Adrenal gland (tissue), 12 donors: ENCODE results near the gene COL18A1. TPM values are rescaled to one million over a fixed set of nuclear protein-coding genes. Genes with fewer than 3 reads are reported as not detected.

Source experiments
- DNase-seq, 7 donors: peaks; one replicate each; pipeline ENCODE4 v3.0.0-alpha.2; 2019 to 2020
- H3K27ac ChIP-seq, 5 donors: fragments of 200-600 bp; sonication (generic) in 4 of 5; 1 replicate in 3 of 5; 2 replicates in 2 of 5; pipeline versions ENCODE4 v1.5.1 to v1.8.0; 2016 to 2020; ENCODE audit warnings: mild to moderate bottlenecking in 1 of 5
- H3K27me3 ChIP-seq: fragments of 200-600 bp; 2 replicates; pipeline ENCODE4 v1.8.0; 2021
- H3K36me3 ChIP-seq, 2 donors: fragments of 200-600 bp; replicated peaks in 1 of 2; 1 replicate in 1 of 2; 2 replicates in 1 of 2; pipeline versions ENCODE4 v1.5.1 to v1.8.0; 2018 to 2022
- H3K4me1 ChIP-seq, 2 donors: fragments of 200-600 bp; replicated peaks in 1 of 2; 1 replicate in 1 of 2; 2 replicates in 1 of 2; pipeline versions ENCODE4 v1.5.1 to v1.8.0; 2018 to 2021
- H3K4me3 ChIP-seq, 4 donors: fragments of 200-600 bp; sonication (generic) in 3 of 4; one replicate each; pipeline ENCODE4 v1.5.1; 2016 to 2018
- H3K9me3 ChIP-seq, 3 donors: fragments of 200-600 bp; sonication (generic) in 1 of 3; replicated peaks in 1 of 3; 1 replicate in 2 of 3; 2 replicates in 1 of 3; pipeline versions ENCODE4 v1.5.1 to v1.8.0; 2016 to 2021
- POLR2A ChIP-seq, 2 donors: fragments of 450-650 bp; IDR thresholded peaks; one replicate each; pipeline ENCODE4 v1.6.1; 2017; ENCODE audit warnings: antibody characterized with exemption in 2 of 2, mild to moderate bottlenecking in 2 of 2, moderate library complexity in 1 of 2
- WGBS, 4 donors: extraction: QIAGEN DNeasy Blood & Tissue Kit in 2 of 4; methylation state at CpG; one replicate each; pipeline versions ENCODE4 v1.1.5 to v1.1.7; 2013 to 2017; 5-methylcytosine and 5-hydroxymethylcytosine counted together
- intact Hi-C, 2 donors: fragments of 100-400 bp; cut with DNase I; formaldehyde crosslinking; loops; one replicate each; pipeline versions ENCODE4 v1.14.1 to v1.15.0; 2022 to 2023
- polyA plus RNA-seq, 3 donors: library from polyadenylated mRNA; stranded (reverse); fragments of 200-250 nt in 2 of 3; fragments of 350-450 nt in 1 of 3; fragmentation: Illumina TruSeq in 1 of 3; extraction: RNeasy Lipid Tissue Mini Kit (QIAGEN cat#74804) in 1 of 3; gene quantifications; one replicate each; pipeline ENCODE4 v1.2.3, GENCODE V29; 2013 to 2014
- total RNA-seq, 9 donors: library from RNA; depleted of rRNA in 4 of 9; stranded (reverse); fragments of >200 nt in 4 of 9; fragments of 120-200 nt in 1 of 9; fragmentation: NEBNext Ultra II Directional in 1 of 9; extraction: Animal tissue kit (Norgen Biotek cat#: 25700) in 1 of 9; gene quantifications; one replicate each; pipeline versions ENCODE4 v1.1.0 to v1.2.4, GENCODE V29; 2013 to 2023
- TF ChIP-seq, protein P1 (sequence below), 6 experiments: fragments of 450-650 bp in 4 of 6; fragments of 200-600 bp in 2 of 6; sonication (generic) in 1 of 6; IDR thresholded peaks; 1 replicate in 5 of 6; 2 replicates in 1 of 6; pipeline versions ENCODE4 v1.5.1 to v1.8.0; 2016 to 2021; ENCODE audit warnings: antibody characterized with exemption in 6 of 6, mild to moderate bottlenecking in 2 of 6, moderate library complexity in 1 of 6
- donor health status: healthy with polysubstance abuse.
- donor health status: Bipolar disorder and iron deficiency.
- donor health status: DM: yes; HTN: yes; CAD: no.
- donor health status: DM: no; HTN: no; CAD: no.
- donor health status: DM: no; HTN: no; CAD: no.
- donor health status: DM: yes; HTN: yes; CAD: no.

Gene COL18A1
- total and polyA plus RNA-seq, 12 donors, result 10.9 to 244 (median 141) TPM

DNA sequence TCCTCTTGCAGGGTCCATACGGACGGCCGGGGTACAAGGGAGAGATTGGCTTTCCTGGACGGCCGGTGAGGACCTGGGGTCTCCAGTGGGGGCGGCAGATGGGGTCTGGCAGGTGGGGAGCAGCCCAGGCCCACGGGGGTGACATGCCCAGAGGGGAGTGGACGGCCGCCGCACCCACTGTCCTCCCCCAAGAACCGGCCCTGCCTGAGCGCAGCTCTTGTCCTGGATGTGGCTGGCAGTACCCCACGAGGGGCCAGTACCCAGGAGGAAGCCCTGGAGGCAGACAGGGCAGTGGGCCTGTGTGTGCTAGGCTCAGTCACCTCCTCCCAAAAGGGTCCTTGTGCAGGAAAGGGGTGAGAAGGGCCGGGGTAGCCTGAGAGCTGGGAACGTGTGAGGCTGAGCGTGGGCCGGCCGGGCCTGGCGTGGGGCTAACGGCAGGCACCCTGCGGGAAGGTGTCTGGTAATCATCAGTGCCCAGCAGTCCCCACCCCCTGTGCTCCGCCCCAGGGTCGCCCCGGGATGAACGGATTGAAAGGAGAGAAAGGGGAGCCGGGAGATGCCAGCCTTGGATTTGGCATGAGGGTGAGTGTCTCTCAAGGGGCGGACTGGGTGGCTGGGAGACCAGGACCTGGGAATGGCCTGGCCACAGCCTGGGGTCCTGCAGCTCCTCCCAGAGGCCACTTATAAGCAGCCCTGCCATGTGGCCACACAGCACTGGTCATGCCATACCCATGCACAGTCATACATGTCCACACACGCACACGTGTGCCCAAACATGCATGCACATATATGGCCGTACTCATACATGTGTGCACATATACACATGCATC, 90.1 kb downstream of the COL18A1 start:
- WGBS, 4 donors, result 78 to 95% (median 91%) methylated on average over 10 to 30 of the region's 30 CpGs

DNA sequence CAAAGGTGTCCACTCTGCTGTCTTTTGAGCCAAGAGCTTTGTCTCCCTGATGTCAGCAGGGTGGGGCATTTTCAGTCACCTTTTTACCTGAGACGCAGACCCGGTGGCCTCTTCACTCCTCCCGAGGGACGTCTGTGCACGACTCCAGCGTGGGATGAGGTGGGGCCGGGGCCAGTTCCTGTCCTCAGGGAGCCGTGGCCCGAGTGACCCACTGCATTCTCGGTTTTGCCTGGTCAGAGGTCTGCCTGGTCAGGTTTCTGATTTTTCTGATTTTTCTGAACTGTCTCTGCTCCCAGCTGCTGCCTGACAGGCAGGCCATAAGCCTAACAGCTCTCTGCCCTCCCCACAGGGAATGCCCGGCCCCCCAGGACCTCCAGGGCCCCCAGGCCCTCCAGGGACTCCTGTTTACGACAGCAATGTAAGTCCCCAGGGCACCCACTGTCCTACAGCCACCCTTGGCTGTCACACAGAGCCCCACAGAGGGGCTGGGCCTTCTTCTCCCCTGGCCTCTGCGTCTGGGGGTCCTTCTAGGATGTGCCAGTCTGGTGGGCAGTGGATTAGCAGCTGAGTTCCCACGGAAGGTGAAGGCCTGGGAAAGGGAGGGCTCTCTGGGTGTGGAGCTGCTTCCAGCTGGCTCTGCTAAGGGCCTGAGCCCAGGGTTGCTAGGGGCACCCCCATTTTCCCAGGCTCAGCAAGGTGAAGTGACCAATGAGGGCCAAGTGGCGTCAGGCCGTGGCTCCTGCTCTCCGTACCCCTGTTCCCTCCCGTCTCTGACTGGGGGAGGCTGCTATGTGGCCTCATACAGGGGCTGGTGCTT, 91.4 kb downstream of the COL18A1 start:
- peaks cover 0 to 49% of the 10 kb centered on the region in 2 donors for H3K36me3 ChIP-seq

More for the DNA sequence above, 90.1 kb downstream of the COL18A1 start:
- Histone ChIP-seq H3K4me3 (no peak overlapping the region), H3K27ac (no peak overlapping the region), H3K36me3 (peaks cover 0 to 53% of the 10 kb centered on the region in 2 donors), H3K4me1 (no peaks in the 10 kb centered on the region), H3K27me3 (no peaks in the 10 kb centered on the region), H3K9me3 (no peaks in the 10 kb centered on the region)
- no peak for TF ChIP-seq POLR2A (IDR thresholded peaks at IDR 0.05)
- TF ChIP-seq, protein P1, sequence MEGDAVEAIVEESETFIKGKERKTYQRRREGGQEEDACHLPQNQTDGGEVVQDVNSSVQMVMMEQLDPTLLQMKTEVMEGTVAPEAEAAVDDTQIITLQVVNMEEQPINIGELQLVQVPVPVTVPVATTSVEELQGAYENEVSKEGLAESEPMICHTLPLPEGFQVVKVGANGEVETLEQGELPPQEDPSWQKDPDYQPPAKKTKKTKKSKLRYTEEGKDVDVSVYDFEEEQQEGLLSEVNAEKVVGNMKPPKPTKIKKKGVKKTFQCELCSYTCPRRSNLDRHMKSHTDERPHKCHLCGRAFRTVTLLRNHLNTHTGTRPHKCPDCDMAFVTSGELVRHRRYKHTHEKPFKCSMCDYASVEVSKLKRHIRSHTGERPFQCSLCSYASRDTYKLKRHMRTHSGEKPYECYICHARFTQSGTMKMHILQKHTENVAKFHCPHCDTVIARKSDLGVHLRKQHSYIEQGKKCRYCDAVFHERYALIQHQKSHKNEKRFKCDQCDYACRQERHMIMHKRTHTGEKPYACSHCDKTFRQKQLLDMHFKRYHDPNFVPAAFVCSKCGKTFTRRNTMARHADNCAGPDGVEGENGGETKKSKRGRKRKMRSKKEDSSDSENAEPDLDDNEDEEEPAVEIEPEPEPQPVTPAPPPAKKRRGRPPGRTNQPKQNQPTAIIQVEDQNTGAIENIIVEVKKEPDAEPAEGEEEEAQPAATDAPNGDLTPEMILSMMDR (IDR thresholded peaks at IDR 0.05), result no peak
- DNase-seq, result no peak
- intact Hi-C loops, result no loop called here

DNA sequence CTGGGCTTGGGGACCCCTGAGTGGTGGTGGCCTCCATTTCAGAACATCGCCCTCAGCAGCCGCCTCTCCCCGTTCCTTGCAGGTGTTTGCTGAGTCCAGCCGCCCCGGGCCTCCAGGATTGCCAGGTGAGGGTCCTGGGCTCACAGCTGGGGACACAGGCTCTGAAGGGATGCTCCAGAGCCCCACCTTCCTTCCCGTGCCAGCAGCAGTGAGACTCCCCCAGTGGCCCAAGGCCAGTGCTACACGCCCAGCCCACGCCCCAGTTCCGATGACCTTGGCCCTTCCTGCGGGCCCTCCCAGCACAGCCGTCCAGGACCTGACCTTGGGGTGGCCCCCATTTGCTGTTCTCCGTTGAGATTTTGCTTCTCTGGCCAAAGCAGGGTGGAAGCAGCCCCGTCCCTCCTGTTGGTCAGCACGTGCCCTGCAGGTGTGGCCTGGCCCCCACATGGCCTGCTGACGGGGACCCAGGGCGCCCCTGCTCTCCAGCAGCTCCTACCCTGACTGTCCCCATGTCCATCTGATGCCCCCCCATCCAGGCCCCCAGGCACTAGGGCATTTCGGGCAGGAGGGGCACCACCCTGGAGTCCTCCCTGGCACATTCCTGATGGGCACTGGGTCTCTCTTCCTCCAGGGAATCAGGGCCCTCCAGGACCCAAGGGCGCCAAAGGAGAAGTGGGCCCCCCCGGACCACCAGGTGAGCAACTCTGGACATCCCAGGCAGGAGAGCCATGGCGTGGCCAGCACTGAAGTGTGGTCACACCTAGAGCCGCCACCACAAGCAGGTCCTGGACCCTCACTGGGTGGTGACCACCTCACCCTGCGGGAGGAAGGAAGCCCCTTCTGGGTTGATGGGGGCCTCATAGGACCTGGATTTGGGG, 92.2 kb downstream of the COL18A1 start:
- peak in 2 of 7 donors; percentile 11 to 14 for DNase-seq
- Histone ChIP-seq H3K27me3 (no peaks in the 10 kb centered on the region), H3K36me3 (peaks cover 0 to 49% of the 10 kb centered on the region in 2 donors), H3K9me3 (no peaks in the 10 kb centered on the region), H3K27ac (no peak overlapping the region), H3K4me3 (no peak overlapping the region), H3K4me1 (no peaks in the 10 kb centered on the region)
- WGBS, 4 donors, result 64 to 93% (median 78%) methylated on average over 10 to 22 of the region's 22 CpGs
- intact Hi-C loops, result no loop called here
- no peak for TF ChIP-seq POLR2A (IDR thresholded peaks at IDR 0.05)
- TF ChIP-seq, protein P1 (IDR thresholded peaks at IDR 0.05), result peak in 1 of 6 experiments; percentile 10

More for the DNA sequence above, 91.4 kb downstream of the COL18A1 start:
- Histone ChIP-seq H3K9me3 (no peaks in the 10 kb centered on the region), H3K4me1 (no peaks in the 10 kb centered on the region), H3K27ac (no peak overlapping the region), H3K4me3 (no peak overlapping the region), H3K27me3 (no peaks in the 10 kb centered on the region)
- DNase-seq, result peak in 2 of 7 donors; percentile 2 to 5
- intact Hi-C loops, result no loop called here
- 89 to 94% (median 92%) methylated on average over 16 to 18 of the region's 18 CpGs for WGBS, 4 donors
- no peak for TF ChIP-seq POLR2A (IDR thresholded peaks at IDR 0.05)
- TF ChIP-seq, protein P1 (IDR thresholded peaks at IDR 0.05), result no peak
